HG03439 (cell line): ENCODE measurements around the gene MPPE1.

ENCODE experiments used
- ATAC-seq: cut with Tn5 transposase; IDR thresholded peaks from one replicate; pipeline ENCODE4 v1.9.1; 2021; ENCODE audit warnings: mild to moderate bottlenecking, moderate library complexity; ENCODE audit not compliant: unreplicated experiment

The MPPE1 gene

DNA sequence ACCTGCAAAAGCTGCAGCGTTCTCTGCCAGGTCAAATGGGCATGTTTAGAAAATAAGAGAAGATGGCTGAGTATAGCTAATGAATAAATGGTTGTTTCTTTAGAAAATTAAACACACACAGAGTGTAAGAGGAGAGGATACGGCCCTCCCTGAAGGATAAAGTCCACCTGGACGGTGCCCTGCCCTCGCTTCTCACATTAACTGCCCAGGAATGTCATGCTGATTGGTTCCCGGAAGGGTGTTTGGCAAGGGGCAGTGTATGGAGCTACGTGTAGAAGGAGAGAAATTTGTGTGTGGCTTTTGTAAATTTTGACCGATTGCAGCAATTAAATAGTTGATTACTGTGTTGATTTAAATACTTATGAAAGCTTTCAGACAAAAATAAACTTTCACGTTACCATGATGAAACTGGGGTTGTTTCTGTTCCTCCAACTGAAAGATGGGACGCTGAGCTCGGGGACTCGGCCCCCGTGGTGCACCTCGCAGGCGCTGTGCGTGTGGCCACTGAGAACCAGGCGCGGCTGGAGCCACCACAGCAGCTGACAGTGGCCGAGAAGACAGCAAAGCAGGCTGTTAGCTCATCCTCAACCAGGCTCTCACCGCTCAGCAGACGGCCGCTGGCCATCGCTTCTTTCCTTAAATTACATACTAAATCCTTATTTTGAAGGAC is 22.7 kb downstream of the MPPE1 start:
- ATAC-seq, result no peak

DNA sequence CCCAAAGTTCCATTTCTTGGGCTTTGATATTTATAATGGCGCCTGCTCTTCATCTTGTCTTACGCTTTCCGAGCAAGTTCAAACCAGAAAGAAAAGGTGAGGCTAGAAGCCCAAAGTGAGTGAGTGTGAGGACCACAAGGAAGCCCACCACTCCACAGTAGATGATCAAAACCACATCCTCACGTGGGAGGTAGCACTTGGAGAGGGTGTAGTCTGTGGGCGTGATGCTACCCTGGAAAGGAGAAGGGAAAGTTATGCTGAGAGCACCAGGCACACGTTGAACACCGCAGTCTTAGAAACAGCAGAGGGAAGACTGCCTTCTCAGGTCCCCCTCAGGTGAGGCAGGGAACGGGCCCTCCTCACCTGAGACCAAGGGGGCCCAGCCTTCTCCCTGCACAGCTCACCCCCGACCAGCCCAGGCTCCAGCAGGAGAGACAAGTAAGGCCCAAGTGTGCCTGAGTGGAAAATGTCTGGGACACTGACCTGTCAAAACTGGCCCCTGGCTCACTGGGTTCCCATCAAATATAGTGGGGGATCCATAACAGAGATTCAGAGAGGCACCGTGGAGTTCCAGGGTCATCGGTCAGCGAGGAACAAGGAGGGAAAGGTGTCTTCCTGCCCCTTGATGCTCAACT is 23.6 kb downstream of the MPPE1 start:
- ATAC-seq, result no peak

DNA sequence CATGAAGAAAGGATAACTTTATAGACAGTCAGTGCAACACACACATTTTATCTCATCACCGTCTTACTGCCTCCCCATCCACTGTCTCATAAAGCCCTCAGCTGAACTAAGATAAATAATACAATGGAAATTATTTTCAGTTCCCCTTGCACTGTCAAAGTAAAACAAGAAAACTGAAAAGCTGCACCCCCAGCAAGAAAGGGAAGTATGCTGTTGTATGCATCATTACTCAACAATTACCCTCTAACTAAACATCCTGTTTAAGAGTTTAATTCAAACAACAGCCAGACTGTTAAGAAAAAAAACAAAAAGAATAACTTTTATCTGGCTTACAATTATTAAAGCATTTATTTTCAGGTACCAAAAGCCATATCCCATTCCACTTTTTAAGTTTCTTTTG is 25.0 kb downstream of the MPPE1 start:
- no peak for ATAC-seq

DNA sequence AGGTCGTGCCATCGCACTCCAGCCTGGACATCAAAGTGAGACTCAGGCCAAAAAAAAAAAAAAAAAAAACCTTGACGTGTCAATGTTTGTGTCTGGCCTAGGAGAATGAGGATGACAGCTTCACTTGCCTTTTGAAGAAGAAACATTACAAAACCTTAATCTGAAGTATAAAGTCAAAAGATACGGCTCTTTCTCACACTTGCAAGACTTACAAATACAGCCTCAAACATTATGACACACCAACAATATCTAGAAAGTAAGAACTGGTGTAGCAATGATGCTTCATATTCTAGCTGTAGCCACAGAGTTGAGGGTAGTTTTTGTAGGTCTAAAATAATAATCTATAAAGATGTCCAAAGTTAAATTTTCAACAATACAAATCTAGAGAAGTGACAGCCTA is 25.5 kb downstream of the MPPE1 start:
- no peak for ATAC-seq

DNA sequence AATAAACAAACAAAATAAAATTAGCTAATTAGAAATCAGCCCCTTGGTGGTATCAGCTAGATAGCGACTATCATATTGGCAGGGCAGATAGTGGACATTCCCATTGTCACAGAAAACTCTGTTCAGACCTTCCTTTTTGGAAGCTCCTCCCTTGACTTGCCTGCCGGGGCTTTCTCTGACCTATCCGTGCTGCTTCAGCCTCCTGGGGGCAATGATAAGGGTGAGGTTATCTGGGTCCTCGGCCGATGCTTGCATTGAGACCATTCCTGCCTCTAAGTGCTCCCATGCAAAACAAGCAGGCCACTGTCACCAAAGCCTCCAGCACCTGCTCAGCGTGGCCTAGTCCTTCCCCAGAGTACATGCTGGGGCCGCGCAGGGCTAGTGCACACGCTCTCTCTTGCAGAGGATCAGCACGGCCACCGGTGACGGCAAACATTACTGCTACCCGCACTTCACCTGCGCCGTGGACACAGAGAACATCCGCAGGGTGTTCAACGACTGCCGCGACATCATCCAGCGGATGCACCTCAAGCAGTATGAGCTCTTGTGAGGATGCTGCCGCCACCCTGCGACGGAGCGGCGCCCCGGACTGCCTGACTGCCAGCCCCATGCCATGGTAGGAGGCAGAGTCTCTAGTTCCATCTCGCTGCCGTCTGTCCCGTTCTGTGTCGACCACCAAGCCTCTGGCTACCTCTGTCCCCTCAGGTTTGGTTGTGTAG is 27.4 kb downstream of the MPPE1 start:
- ATAC-seq, result no peak

DNA sequence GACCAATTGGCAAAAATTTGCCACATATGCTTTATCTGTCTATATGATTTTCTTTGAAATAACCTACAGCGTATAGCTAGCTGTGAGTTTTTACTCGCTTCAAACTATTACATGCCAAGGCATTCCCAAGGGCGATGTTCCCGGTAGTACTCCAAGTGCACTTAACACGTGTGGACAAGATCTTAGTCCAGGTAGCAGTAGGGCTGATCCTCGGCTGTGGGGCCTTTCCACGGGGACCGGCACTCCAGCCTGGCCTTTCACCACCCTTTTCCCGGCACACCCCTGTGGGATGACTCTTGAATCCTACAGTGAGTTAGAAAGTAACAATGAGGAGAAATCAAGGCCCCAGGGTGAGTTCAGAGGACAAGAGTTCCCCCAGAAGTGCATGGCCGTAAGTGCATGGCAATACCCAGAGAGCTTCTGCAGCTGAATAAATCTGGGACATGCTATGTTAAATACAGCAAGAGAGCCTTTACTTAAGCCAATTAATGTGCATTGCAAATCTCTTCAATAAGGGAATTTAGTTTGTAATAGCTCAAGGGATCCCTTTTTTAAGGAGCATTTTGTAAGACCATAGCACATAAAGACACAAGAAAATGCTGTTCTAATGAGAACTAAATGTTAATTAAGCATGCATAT is 30.5 kb downstream of the MPPE1 start:
- ATAC-seq, result no peak

DNA sequence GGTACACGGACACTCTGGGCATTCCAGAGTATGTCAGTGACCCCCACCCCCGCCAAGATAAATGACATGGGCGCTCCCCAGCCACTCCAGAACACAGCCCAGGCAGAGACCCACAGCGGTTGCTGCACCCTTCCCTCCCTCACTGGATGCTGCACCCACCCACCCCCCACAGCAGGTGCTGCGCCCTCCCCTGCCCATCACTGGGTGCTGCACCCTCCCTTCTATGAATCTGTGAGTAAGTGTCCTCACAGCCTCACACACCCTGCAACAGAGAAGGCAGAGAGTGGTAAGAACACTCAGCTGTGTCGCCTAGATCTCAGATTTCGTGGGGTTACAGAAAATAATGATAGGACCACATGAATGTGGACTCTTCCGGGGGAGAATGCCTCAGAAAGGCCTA is 33.4 kb downstream of the MPPE1 start:
- no peak for ATAC-seq

DNA sequence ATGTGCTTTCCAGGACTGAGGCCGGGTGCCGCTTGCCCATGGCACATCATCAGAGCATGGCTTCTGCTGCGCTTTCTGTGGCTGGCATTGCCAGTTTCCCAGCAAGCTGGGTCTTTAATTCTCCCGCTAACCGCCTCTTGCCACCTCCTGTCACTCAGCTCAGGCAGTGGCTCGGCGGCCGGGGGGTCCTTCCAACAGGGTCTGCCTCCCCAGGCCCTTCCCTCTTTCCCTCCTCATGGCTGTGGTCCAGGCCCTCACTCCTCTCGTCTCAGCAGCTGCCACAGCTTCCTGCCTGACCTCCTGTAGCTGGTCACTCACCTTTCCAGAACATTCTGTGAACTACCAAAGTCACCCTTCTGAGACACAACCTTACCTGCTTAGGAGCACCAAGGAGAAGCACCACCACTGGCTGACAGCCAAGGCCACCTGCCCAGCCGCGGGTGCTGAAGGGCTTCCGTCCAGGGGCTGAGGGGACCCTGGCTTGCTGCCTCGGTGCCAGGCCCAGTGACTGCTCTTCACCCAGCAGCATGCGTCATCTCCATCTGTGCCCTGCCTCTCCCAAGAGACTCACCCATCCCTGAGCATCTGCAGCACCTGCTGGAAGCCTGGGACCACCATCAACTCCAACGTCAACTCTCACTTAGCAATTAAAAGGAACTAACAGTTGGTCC is 34.3 kb downstream of the MPPE1 start:
- no peak for ATAC-seq

DNA sequence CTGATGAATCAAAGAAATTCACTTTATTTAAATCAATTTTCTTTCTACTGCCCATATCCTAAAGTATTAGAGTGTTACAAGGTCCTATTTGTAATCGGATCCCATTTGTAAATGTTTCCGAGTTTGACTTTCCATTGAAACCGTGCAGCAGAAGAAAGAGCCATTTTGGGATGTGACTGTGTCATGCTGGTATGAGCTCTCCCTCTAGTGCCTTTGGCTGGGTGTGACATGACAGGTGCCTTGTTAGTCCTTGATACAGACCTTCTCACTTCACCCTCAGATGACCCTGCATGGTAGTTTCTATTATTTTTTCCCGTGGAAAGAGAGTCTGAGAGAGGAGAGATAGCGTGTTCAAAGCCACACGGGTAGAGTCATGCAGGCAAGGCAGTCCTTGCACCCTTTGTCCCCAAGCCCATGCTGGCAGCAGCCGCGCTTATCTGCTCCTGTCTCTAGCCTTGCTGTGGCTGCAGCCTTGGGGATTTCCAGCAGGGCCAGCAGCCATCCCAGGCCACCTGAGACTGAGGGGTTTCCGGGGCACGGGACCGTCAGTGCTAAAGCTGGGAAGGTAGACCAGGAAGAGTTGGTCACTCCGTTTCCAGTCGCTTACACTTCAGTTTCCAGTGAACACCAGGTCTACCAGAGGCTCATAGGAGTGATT is 35.5 kb downstream of the MPPE1 start:
- ATAC-seq, result no peak

DNA sequence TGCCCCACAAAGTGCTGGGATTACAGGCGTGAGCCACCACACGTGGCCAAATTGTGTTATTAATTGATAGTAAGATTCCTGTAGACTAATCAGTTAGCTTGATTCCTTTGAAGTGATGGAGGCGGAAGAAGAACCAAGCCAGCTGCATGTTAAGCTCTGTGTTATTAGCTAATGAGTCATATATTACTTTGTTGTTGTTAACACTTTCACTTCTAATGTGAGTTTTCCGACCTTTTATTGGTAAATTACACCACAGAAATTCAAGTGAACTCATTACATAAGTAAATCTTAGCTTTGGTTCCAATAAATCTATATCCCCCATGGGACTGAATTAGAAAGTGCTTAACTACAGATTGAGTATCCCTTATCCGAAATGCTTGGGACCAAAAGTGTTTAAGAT is 36.6 kb downstream of the MPPE1 start:
- ATAC-seq, result no peak

DNA sequence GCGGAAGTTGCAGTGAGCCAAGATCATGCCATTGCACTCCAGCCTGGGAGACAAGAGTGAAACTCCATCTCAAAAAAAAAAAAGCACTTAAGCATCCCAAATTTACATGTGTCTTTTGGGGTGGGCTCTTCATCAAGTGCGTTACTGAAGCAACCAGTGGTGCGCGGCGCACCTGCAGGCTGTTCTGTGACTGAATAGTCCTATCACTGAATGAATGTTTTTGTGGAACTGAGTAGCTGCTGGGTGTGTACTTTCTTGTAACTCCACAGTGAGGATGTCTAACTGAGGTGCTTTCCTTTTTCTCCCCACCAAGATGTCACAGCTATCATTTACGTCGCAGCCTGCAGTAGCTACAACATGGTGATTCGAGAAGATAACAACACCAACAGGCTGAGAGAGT is 39.9 kb downstream of the MPPE1 start:
- ATAC-seq, result no peak

DNA sequence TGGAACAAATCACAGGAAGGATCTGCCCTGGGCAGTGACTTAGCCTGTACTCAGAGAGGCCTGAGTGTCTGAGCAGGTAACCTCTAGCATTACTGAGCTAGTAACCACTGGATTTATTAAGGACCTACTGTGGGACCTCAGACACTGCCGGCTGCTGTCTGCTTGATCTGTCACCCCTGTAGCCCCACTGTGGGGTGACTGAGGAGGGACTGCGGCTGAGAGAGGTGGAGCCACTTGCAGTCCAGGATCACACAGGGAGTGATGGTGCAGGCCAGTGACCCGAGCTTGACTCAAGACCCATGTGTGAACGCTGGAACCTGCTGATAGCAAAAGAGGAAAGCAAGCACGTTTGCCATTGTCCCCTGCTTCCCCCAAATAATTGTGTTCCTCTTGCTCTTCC is 41.4 kb downstream of the MPPE1 start:
- no peak for ATAC-seq

DNA sequence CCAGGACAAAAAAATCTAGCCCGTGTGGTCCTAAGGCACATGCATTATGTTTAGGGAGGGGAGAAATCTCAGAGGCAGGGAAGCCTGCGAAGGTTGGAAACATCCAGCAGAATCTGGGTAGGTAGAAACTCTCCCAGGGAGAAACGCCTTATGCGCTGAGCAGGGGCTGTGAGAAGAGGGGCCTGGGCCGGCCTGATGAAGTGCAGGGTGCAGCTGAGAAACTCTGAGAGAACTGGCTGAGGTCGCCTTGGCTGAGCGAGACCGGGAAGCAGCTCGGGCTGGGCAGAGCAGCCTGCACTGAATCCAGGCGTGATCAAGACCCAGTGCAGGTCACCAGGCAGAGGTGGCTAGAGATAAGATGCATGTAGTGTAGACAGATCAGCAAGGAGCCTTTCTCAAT is 41.8 kb downstream of the MPPE1 start:
- no peak for ATAC-seq

DNA sequence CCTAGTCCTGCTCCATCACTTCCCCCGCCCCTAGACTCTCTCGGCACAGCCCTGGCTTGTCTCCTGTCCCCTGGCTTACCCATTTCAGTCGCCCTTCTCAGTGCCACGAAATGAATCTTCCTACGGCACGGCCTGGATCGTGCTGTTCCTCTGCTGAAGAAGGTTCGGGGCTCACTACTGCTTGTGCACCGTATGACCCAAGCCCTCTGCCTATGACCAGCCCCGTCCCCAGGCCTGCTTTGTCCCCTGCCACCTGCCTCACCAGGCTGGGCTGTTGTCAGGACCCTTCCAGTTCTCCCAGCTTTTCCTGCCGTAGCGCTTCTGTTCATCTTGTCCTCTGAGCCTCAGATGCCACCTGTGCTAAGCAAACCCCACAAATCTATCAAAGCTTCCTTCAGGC is 43.0 kb downstream of the MPPE1 start:
- ATAC-seq, result no peak

DNA sequence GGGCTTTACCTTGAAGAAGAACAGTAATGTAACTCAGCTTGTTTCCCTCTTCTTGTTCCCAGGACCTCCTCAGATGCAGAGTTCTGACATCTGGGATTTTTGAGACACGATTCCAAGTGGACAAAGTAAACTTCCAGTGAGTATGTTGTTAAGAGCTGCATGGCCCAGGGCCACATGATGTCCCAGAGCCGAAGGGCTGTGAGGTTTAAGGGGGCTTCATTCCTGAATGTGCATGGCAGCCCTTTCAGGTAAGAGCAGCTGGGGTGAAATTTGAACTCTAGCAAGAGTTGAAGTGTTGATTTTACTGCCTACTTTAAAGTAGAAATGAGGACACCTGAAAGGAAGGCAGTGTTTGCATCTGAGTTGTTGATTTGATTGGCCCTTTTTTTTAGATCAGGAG is 43.6 kb downstream of the MPPE1 start:
- no peak for ATAC-seq

DNA sequence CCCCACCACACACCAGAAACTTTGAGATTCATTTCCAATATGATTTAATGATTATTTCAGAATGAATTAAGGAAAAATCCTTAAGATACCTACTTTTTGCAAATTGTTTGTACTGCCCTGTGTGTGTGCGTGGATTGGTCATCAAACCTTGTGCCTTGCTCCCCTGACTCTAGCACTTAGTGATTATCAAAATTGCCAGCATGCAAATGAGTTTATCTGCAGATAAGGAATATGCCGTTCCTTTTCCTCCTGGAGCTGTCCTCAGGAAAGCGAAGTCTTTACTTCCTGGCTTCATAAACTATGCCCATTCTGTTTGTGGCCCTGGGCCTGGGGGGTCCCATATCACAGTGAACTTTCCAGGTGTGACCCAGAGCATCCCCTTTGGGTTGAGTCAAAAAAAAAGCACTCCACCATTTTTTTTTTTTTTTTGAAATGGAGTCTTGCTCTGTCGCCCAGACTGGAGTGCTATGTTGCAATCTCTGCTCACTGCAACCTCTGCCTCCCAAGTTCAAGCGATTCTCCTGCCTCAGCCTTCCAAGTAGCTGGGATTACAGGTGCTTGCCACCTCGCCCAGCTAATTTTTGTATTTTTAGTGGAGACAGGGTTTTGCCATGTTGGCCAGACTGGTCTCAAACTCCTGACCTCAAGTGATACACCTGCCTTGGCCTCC is 45.5 kb downstream of the MPPE1 start:
- no peak for ATAC-seq

DNA sequence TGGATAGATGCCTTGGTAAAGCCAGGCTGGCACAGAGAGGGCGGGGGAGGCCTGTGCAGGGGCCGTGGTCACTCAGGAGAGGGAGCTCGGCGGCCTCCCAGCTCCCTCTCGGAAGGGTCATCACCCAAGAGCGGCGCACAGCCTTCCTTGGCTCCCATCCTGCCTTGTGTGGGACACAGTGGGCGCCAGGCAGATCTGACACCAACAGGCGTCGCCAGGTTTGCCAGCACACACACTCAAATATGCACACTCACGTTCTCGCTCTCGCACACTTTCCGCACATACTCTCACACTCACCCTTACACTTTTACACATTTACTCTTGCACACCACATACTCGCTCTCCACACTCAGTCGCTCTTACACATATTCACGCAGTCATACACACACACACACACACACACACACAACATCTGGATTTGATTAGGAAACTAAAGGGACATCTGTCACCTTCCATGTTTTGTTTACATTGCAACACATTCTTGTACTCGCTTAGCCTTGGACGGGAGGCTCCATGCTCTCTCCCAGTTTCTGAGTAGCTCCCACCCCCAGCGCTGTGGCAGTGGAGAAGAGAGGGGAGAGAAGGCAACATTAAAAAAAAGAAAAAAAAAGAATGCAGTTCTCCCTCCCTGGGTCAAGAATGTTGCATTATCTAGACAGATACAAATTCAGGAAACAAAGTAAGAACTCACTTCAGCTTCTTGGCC is 46.4 kb downstream of the MPPE1 start:
- no peak for ATAC-seq

DNA sequence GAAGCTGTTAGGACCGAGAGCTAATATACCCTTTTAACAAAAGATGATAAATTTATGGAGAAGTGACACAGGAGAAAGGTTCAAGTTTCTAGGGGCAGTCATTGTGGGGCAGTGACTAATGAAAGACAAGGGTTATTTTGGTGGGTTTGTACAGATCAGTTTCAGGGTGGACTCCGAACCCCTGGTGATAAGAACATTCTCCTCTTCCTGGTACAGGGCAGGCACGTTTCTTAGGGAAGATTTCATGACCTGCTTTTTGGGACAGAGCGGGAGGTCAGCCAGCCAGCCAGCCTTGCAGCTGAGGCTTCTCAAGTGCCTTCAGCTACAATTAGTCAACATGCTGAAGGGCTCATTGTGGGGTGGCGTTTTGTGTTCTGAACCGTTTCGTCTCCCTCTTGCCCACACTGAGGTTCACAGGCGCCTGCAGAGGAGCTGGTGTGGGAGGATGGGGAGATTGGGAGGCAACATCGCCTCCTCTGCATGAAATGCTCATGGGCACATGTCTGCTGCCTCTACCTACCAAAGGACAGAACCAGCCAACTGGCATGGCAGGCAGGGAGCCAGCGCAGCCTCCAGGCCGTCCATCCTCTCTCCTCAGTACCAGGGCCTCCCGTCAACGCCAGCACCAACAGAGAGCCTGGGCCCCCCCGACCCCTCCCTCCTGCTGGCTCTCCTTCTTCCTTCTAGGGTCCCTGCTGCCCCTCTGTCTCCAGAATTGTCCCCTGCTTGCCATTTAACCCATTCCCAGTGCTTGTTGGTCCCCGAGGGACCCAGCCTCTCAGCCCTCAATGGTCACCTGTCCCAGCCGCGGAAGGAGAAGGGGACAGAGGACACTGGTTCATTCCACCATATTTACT is 47.3 kb downstream of the MPPE1 start:
- ATAC-seq, result no peak

DNA sequence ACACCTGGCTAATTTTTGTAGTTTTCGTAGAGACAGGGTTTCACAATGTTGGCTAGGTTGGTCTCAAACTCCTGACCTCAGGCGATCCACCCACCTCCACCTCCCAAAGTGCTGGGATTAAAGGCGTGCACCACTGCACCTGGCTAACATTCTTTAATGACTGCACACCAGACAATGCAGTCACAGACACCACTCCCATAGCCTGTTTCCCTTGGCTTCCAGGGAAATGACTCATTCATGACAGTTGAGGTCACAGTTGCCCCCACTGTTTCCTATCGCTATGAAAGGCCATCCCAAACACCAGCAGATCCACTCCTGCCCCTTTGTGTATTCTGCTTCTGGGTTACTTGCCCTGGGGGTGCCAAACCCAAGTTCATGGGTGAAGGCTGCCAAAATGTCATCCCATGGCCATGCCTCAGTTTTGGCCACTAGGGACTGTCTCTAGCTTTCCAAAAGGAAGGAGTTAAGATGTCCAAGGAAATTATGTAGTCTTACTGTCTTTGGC is 48.2 kb downstream of the MPPE1 start:
- ATAC-seq, result no peak
